ENCODE measurements around the gene DPEP1.

DPEP1 gene

GRCh38 chr16:89599451-89599858, 14.0 kb upstream of the DPEP1 start:
- DNase-seq (ENCODE audit: low read depth) = no peak

- no peak for DNase-seq (ENCODE audit: low read depth)
Measured at GRCh38 chr16:89599902-89600301, 13.5 kb upstream of the DPEP1 start.

GRCh38 chr16:89600427-89600826, 13.0 kb upstream of the DPEP1 start:
- no peak for DNase-seq (ENCODE audit: low read depth)

- no peak for DNase-seq (ENCODE audit: low read depth)
Measured at GRCh38 chr16:89600956-89601355, 12.5 kb upstream of the DPEP1 start.

GRCh38 chr16:89601906-89602272, 11.6 kb upstream of the DPEP1 start:
- DNase-seq (ENCODE audit: low read depth) = no peak

GRCh38 chr16:89602273-89602951, 11.0 kb upstream of the DPEP1 start:
- peak; percentile 33 for DNase-seq (ENCODE audit: low read depth)

GRCh38 chr16:89602952-89603590, 10.4 kb upstream of the DPEP1 start:
- no peak for DNase-seq (ENCODE audit: low read depth)

GRCh38 chr16:89604764-89605163, 8.7 kb upstream of the DPEP1 start:
- DNase-seq (ENCODE audit: low read depth) = no peak

- no peak for DNase-seq (ENCODE audit: low read depth)
Measured at GRCh38 chr16:89605186-89605970, 8.1 kb upstream of the DPEP1 start.

GRCh38 chr16:89606006-89606405, 7.4 kb upstream of the DPEP1 start:
- DNase-seq (ENCODE audit: low read depth) = no peak

- no peak for DNase-seq (ENCODE audit: low read depth)
Measured at GRCh38 chr16:89607453-89607852, 6.0 kb upstream of the DPEP1 start.

GRCh38 chr16:89607937-89608740, 5.3 kb upstream of the DPEP1 start:
- DNase-seq (ENCODE audit: low read depth) = no peak

- no peak for DNase-seq (ENCODE audit: low read depth)
Measured at GRCh38 chr16:89610108-89610453, 3.4 kb upstream of the DPEP1 start.

- no peak for DNase-seq (ENCODE audit: low read depth)
Measured at GRCh38 chr16:89612415-89613166, 851 bp upstream of the DPEP1 start.

GRCh38 chr16:89613954-89614459, 565 bp downstream of the DPEP1 start:
- DNase-seq (ENCODE audit: low read depth) = no peak

GRCh38 chr16:89615176-89615575, 1.7 kb downstream of the DPEP1 start:
- no peak for DNase-seq (ENCODE audit: low read depth)

GRCh38 chr16:89615596-89616090, 2.2 kb downstream of the DPEP1 start:
- no peak for DNase-seq (ENCODE audit: low read depth)

GRCh38 chr16:89616623-89617022, 3.2 kb downstream of the DPEP1 start:
- DNase-seq (ENCODE audit: low read depth) = no peak

- DNase-seq (ENCODE audit: low read depth) = no peak
Measured at GRCh38 chr16:89617036-89617435, 3.6 kb downstream of the DPEP1 start.

GRCh38 chr16:89618109-89618998, 4.9 kb downstream of the DPEP1 start:
- no peak for DNase-seq (ENCODE audit: low read depth)
